ENCODE data around the gene DEPDC5.

The DEPDC5 gene

GRCh38 chr22:31816750-31817149, 62.9 kb downstream of the DEPDC5 start:
- FAIRE-seq = no peak

- no peak for FAIRE-seq
Observed at GRCh38 chr22:31818481-31819392, 64.9 kb downstream of the DEPDC5 start.

GRCh38 chr22:31820655-31821054, 66.8 kb downstream of the DEPDC5 start:
- no peak for FAIRE-seq

- FAIRE-seq = no peak
Observed at GRCh38 chr22:31821572-31821971, 67.8 kb downstream of the DEPDC5 start.

GRCh38 chr22:31822523-31822922, 68.7 kb downstream of the DEPDC5 start:
- FAIRE-seq = no peak

- no peak for FAIRE-seq
Observed at GRCh38 chr22:31825513-31825912, 71.7 kb downstream of the DEPDC5 start.

- FAIRE-seq = no peak
Observed at GRCh38 chr22:31826443-31826842, 72.6 kb downstream of the DEPDC5 start.

- no peak for FAIRE-seq
Observed at GRCh38 chr22:31828739-31829138, 74.9 kb downstream of the DEPDC5 start.

GRCh38 chr22:31829505-31829904, 75.7 kb downstream of the DEPDC5 start:
- no peak for FAIRE-seq

GRCh38 chr22:31830721-31831070, 76.9 kb downstream of the DEPDC5 start:
- no peak for FAIRE-seq

GRCh38 chr22:31833930-31834329, 80.1 kb downstream of the DEPDC5 start:
- no peak for FAIRE-seq

GRCh38 chr22:31836010-31836409, 82.2 kb downstream of the DEPDC5 start:
- FAIRE-seq = no peak

GRCh38 chr22:31838917-31839316, 85.1 kb downstream of the DEPDC5 start:
- no peak for FAIRE-seq

GRCh38 chr22:31839986-31840385, 86.2 kb downstream of the DEPDC5 start:
- FAIRE-seq = no peak

- no peak for FAIRE-seq
Observed at GRCh38 chr22:31840585-31840984, 86.8 kb downstream of the DEPDC5 start.

GRCh38 chr22:31841078-31841827, 87.4 kb downstream of the DEPDC5 start:
- FAIRE-seq = no peak

- no peak for FAIRE-seq
Observed at GRCh38 chr22:31843526-31843925, 89.7 kb downstream of the DEPDC5 start.

GRCh38 chr22:31844941-31845340, 91.1 kb downstream of the DEPDC5 start:
- FAIRE-seq = no peak

GRCh38 chr22:31846161-31847115, 92.6 kb downstream of the DEPDC5 start:
- no peak for FAIRE-seq

GRCh38 chr22:31848411-31848810, 94.6 kb downstream of the DEPDC5 start:
- no peak for FAIRE-seq

- no peak for FAIRE-seq
Observed at GRCh38 chr22:31850135-31850534, 96.3 kb downstream of the DEPDC5 start.

- no peak for FAIRE-seq
Observed at GRCh38 chr22:31852691-31853421, 99.0 kb downstream of the DEPDC5 start.
